Fibroblast of peridontal ligament (primary cell): ENCODE data around the gene CAMKMT.
"Not testable (repeated sequence)": the region's sequence is repeated elsewhere in the genome, so short reads cannot be mapped to it uniquely, and the experiment has no call there.

Source experiments
- DNase-seq: peaks from one replicate; pipeline ENCODE4 v3.0.0-alpha.2; 2010; ENCODE audit errors: extremely low read depth

CAMKMT gene

DNA sequence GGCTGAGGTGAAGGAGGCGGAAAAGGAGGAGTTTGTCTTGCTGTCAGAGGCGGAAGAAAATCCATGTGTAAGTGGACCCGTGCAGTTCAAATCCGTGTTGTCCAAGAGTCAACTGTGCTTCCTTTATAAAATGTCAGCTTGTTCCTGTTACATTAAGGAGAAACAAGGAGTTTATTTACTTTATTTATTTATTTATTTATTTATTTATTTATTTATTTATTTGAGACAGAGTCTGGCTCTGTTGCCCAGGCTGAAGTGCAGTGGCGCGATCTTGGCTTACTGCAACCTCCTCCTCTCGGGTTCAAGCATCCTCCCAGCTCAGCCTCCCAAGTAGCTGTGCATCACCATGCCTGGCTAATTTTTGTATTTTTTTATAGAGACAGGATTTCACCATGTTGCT, 143.9 kb downstream of the CAMKMT start:
- DNase-seq = not testable (repeated sequence)

DNA sequence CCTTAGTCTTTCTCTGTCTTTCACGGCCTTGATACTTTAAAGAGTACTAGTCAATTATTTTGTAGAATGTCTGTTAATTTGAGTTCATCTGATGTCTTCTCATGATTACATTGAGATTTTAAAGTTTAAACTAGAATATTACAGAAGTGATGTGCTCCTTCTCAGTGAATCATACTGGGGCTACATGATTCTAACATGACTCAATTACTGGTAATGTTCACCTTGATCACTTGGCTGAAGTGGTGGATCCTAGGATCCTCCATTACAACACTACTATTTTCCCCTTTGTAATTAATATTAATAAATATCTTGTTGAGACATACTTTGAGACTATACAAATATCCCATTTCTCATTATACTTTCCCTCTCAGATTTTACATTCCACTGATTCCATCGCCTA, 148.5 kb downstream of the CAMKMT start:
- DNase-seq = no peak

DNA sequence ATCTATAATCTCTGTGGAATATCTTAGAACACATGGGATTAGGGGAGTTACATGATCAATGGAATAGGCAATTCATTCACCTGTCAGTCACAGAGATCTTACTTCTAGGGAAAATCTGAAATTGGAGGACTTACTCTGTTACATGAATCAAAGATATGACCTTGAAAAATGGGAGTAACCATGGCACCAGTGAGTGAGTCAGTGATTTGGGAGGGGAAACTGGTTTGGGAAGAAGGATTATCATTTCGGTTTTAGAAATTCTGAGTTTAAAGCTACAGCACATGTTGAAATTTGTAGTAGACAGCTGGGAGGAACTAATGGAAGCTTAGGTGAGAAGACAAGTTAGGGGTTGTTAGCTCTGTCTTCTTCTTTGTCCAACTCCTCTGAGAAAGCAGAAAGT, 153.7 kb downstream of the CAMKMT start:
- peak; percentile 50 for DNase-seq

DNA sequence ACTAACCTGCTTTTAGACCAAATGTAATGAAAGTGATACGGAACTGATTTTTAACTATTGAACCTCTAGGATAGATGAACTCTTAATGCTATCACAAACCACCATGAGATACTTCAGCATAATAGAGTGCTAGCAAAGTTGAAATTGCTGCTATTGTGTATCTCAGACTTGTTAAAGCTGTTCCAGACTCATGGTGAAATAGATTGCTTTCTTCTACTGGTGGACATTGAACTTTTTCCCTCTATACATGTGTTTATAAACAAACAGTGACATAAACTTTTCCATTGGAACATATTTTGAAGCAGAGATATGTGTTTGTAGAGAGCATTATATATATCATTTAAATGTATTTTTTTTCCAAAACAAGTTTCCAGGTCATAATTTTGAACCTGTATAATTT, 157.3 kb downstream of the CAMKMT start:
- no peak for DNase-seq

DNA sequence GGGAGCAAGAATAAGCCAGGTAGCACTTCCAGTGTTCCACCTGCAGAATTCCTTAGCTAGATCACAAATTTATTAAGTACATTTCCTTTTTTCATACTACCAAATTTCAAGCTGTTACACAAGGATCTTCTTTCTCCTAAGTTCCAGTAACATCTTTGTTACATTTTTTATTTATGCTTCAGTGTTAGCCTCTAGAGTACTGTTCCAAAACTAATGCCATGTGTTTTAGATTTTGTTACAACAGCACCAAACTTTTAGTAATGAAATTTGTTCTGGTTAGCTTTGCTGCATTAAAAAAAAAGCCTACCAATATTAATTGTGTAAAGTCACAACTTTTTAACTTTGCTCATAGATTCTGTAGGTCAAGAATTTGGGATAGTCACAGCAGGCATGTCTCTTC, 161.1 kb downstream of the CAMKMT start:
- peak; percentile 74 for DNase-seq

DNA sequence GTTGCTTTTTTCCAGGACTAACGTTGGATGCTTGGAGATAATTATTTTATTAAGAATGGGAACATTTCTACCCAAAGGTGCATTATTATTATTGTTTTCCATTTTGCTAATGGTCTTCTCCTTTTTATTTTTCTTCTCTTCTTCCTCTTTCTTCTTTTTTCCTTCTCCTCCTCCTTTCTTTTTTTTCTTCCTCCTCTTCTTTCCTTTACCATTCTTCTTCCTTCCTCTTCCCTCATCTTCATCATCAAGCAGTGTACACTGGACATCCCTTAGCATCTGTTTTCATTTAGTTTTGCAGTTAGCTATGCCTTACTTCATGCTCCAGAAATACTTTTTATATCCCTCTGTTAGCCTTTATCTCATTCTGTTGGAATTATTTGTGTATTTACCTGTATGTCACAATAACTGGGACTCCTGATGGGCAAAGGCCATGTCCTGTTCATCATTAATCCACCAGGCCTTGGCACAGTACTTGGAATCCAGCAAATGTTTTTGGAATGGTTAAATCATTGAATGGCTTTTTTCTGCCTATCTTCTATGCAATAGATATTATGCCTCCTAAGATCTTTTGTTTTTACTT, 162.7 kb downstream of the CAMKMT start:
- peak; percentile 34 for DNase-seq

DNA sequence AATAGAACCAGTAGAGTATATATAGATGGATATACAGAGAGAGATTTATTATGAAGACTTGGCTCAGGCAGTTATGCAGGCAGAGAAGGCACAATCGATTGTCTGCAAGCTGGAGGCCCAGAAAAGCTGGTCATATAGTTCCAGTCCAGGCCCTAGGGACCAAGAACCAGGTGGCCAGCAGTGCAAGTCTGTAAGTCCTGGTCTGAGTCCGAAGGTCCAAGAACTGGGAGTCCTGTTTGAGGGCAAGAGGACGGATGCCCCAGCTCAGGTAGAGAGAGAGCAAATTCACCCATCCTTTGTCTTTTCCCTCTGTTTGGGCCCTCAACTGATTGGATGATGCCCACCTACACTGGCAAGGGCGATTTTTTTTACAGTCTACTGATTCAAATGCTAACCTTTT, 164.6 kb downstream of the CAMKMT start:
- DNase-seq = no peak

DNA sequence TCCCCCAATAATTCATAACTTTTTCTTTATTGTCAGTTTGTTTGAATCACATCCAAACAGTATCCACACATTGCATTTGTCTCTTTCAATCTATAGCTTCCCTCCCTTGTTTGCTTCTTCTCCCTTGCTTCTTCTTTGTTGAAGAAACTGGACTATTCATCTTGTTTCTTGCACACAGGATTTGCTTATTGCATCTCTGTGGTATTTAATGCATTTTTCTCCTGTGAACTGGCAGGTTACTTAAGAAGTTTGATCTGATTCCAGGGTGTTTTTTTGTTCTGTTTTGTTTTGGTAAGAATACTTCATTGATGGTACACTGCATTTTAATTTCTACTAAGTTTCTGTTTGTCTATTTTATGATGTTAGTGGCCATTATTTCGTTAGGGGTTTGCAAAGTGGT, 166.8 kb downstream of the CAMKMT start:
- peak; percentile 89 for DNase-seq

DNA sequence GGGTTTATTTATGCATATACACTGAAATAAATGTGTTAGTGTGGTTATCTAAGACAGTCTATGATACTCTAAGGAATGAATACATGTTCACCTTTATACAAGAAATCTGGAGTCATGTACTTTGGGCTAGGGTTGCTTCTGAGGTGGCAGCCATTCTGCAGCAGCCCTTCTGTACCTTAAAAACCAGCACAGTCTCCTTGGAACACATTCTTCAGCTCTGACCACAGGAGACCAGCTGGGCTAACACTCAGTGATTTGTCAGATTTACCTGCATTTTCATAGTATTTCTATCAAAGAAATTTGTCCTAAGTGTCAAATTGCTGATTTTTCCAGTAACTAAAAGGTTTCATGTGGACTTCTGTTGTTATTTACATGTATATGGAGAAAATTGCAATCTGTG, 167.7 kb downstream of the CAMKMT start:
- DNase-seq = no peak

DNA sequence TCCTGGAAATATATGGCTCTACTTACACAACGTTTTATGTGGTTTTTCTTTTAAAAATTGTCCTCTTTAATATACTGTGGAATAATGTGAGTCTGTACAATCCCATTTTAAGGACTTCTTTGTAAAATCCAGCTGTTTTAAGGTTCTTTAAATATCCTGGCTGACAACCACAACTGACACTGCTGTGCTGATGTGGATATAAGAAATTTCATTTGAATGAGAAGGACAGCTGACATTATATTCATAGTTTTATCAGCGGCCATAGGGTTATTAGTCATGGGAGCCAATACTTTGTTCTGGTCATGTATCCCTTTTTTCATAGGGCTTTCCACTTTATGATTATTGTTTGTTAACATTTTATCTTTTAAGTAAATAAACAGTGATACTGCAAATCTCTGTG, 169.5 kb downstream of the CAMKMT start:
- DNase-seq = no peak

DNA sequence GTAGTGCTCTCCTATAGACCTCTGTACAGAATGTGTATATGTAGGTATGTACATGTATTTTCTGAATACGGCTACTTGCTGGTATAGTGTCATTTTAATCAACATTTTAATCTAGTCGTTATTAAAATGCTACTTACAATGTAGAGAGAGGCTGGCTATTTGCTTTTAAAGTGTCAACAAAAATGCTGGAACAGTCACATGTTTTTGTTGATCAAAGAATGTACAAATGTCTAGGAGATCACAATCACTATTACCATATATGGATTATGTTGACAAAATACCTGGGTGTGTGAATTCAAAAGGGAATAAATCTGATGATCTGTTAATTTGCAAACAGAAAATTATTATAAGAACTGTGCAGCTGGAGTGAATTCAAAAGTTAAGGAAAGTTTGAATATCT, 170.3 kb downstream of the CAMKMT start:
- no peak for DNase-seq

DNA sequence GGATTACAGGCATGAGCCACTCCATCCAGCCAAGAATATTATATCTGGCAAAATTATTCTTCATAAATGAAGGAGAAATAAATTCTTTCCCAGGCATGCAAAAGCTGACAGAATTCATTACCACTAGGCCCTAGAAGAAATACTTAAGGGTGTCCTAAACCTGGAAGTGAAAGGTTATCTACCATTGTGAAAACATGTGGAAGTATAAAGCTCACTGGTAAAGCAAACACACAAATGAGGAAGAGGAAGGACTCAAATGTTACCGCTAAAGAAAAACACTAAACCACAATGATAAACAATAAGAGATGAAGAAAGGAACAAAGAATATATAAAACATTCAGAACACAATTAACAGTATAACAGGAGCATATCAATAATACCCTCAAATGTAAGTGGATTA, 171.8 kb downstream of the CAMKMT start:
- no peak for DNase-seq

DNA sequence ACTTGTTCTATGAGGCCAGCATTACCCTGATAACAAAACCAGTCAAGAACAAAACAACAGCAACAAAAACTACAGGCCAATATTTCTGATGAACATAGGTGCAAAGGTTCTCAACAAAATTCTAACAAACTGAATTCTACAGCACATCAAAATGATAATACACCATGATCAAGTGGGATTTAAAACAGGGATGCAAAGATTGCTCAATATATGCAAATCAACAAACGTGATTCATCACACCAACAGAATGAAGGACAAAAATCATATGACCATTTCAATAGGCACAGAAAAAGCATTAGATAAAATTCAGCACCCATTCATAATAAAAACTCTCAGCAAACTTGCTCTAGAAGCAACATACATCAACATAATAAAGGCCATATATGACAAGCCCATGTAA, 173.6 kb downstream of the CAMKMT start:
- DNase-seq = no peak

DNA sequence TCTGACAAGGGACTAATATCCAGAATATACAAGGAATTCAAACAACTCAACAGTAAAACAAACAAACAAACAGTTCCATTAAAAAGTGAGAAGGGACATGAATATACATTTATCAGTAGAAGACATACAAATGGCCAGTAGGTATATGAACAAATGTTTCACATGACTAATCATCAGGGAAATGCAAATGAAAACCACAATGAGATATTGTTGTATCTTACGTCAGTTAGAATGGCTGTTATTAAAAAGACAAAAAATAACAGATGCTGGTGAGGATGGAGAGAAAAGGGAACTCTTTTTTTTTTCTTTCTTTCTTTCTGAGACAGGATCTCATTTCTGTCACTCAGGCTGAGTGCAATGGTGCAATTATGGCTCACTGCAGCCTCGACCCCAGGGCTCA, 175.5 kb downstream of the CAMKMT start:
- no peak for DNase-seq

DNA sequence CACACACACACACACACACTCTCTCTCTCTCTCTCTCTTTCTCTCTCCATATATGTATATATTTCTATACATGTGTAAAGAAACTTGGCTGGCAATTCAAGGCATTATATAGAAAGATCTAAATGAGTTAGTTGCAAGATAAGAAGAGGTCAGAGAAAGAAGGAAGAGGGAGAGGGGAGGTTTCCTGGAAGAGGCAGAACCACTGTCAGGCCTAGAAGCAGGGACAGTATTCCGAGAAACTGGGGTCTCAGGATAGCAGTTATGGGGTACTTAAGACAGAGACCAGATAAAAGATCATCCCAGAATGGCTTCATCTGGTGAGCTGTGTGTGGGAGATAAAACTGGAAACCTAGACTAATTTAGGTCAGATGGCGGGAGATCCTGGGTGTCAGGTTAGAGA, 180.8 kb downstream of the CAMKMT start:
- no peak for DNase-seq

DNA sequence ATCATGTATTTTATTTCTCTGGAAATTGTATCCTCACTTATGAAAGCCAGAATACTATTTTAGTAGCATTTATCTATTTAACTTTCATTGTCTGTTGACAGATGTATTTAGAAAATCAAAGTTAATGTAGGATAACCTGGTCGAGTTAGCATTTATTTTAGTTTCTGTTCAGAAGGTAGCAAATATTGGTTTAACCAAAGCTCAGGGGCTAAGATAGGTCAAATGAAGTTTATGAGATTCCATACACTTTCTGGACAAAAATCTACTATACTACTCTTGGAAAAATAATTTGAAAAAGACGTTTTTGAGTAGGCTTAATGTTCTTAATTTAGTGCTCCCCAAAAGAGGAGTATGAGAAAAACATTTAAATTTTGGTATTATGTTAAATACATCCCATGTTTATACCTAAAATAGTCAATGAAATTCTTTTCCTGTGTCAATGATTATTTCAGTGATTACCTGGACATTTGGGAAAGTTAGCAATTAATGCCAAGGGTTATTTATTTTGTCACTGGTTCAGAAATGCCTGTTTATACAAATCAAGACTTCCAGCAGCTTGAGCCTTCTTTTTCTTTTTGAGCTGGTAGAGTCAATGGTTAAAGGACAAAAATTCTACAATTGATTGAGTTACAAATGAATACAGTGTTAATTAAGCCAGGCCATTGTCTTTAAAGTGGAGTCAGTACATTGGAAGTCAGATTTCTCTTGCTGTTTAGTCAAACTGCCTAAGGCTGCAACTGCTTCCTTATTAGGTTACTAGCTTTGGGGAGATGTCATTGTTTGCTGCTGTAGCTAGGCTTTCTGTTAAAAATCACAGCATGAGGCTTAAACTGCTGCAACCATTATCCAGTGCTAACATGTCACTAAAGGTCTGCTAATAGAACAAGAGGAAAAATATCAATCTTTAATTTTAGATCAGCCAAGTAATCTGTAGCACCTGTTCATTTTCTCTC, 182.3 kb downstream of the CAMKMT start:
- peak; percentile 33 for DNase-seq

DNA sequence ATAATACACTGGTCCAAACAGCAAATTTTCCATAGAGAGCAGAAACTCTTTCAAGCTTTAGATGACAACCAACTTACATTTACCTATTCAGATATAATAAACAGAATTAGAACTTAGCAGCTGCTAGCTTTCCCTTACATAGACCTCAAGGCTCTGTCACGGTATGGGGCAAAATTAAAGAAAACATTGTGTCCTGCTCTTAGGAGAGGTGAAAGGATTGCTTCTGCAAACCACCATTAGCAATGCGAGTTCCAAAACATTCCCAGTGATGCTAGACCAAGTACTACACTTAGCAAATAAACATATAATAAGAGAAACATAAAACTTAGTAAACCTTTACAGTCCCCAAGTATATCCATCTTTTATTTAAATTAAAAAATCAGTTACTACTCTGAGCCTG, 183.3 kb downstream of the CAMKMT start:
- DNase-seq = no peak

DNA sequence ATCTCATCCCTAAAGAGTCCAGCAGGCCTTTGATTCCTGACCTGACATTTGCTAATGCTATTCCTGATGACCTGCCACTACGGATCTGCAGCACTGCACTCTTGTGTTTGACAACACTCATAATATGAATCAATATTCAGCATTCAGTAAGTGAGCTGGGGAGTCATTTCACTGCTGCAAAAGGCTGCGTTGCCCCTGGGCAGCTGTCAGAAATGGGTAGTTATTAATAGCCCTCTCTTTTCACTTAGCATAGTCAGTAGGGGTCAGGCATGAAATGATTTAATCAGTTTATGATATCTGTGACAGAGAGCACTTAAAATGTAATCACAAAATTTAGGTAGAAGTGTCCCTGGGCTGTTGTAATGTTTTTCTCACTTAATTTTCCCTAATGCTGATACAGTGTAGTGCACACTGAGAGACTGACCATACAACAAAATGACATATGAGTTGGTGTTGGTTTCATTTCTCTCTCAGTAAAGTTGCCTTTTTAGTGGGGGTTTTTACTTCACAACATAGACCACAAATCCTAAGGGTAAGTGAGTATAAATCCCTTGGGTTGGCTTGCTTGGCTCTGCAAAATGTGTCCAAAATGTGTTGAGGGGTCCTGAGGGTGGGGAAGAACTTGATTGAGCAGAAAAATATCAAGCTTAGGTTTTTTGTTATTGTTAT, 184.8 kb downstream of the CAMKMT start:
- DNase-seq = no peak

DNA sequence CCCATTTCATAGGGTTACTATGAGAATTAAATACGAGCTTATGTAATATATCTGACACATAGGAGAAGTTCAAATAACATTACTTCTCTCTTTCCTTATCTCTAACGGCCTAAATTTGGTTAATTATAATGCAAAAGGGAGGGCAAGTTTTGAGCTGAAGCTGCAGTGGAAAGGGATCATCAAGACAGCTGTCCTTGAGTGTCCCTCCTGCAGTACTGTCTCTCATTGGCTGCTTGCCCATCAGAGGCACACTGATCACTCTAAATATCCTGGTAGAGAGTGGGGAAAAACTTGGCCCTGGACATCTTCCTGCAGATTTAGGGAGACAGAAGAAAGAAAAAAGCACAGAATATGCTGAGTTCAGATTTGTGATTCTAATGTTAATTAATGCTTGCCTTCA, 186.0 kb downstream of the CAMKMT start:
- no peak for DNase-seq

DNA sequence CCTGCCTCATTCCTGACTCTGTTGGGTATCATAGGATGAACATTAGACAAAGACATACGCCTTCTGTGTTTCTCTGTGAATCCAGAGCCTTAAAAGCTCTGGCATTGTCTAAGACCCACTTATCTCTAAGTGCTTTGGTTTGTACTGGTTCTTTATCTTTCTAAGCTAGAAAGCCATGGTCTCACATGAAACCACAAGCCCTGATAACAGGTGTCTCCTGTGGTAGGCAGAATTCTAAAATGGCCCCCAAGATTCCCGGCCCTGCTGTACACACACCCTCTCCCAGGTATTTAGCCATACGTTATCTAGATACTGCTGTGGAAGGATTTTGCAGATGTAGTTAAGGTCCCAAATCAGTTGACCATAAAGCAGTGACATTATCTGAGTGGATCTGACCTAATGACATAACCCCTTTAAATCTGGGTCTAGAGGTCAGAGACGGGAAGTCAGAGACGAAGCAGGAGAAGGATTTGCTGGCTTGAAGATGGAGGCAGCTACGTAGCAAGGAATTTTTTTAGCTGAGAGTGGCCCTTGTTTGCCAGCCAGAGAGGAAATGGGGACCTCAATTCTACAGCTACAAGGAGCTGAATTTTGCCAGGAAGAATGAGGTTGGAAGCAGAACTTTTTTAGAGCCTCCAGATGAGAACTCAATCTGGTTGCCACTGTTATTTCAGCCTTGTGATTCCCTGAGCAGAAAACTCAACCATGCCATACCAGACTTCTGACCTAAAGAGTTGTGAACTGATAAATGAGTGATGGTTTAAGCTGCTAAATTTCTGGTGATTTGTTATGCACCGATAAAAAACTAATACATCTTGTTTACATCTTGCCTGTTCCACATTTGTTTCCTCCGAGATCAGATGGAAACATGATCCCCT, 186.7 kb downstream of the CAMKMT start:
- no peak for DNase-seq

DNA sequence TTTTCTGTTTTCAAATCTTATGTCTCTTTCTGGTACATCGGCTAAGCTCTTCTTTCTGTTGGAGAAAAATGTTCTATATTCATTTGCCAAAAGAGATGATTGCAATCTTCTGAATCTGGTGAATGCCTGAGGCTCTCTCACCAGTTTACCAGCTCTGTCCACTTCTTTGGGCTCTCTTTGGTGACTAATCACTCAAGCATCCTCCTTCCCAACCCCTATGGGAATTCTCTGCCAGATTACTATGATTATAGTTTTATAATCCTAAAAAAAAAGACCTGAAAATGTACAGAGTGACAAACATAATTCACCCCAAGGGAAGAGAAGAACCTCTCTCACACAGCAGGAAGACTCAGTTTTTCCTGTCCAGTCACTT, 187.3 kb downstream of the CAMKMT start:
- peak; percentile 96 for DNase-seq

DNA sequence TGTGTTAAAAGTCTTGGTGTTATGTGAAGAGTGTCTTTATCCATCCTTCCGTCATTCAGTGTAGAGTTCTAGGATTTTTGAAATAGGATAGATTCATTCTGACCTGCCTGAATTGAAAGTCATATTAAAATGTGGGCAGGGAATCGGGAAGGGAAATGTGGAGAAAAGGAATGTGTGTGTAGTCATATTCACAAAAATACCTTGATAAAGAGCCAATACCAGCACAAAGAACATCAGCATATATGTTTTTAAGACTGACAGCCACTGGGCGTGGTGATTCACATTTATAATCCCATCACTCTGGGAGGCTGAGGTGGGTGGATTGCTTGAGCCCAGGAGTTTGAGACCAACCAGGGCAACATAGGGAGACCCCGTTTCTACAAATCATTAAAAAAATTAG, 188.1 kb downstream of the CAMKMT start:
- DNase-seq = peak; percentile 37
